Activated CD8-positive, alpha-beta T cell treated with anti-CD3 and anti-CD28 coated beads, Interleukin-2, amount 10 ng/mL, durations not matched to agents 7 days and 5 days (primary cell): ENCODE measurements around the gene IGF1R. TPM values are rescaled to one million over a fixed set of nuclear protein-coding genes. Genes with fewer than 3 reads are reported as not detected.

Source experiments
- ATAC-seq: fragments of 150-1000 bp; cut with Tn5 transposase; one replicate; pipeline ENCODE4 v1.10.0; 2021; ENCODE audit warnings: moderate library complexity
- CTCF ChIA-PET: fragments of 350-600 bp; sonication (Branson Sonifier 250); formaldehyde crosslinking; loops from one replicate; lab custom pipeline; 2021; ENCODE audit warnings: antibody characterized with exemption; lab: Charles Lee
- POLR2A ChIA-PET: fragments of 350-600 bp; sonication (Branson Sonifier 250); formaldehyde crosslinking; loops from one replicate; lab custom pipeline; 2021; ENCODE audit warnings: antibody characterized with exemption; lab: Charles Lee
- DNase-seq: peaks from one replicate; pipeline ENCODE4 v3.0.0-alpha.2; 2020
- H3K27ac Mint-ChIP-seq: one replicate; pipeline ENCODE4 v1.8.0; 2021; ENCODE audit warnings: mild to moderate bottlenecking, mixed read lengths
- H3K27me3 Mint-ChIP-seq: one replicate; pipeline ENCODE4 v1.8.0; 2021; ENCODE audit warnings: low read depth, mixed read lengths
- H3K36me3 Mint-ChIP-seq: one replicate; pipeline ENCODE4 v1.8.0; 2021; ENCODE audit warnings: low read depth, mixed read lengths
- H3K4me1 Mint-ChIP-seq: one replicate; pipeline ENCODE4 v1.8.0; 2021; ENCODE audit warnings: low read depth, mixed read lengths
- H3K4me3 Mint-ChIP-seq: one replicate; pipeline ENCODE4 v1.8.0; 2021; ENCODE audit warnings: mild to moderate bottlenecking, mixed read lengths
- H3K9me3 Mint-ChIP-seq: one replicate; pipeline ENCODE4 v1.8.0; 2022; ENCODE audit warnings: mixed read lengths; ENCODE audit not compliant: insufficient read depth
- total RNA-seq, 2 experiments: library from RNA; stranded (reverse); gene quantifications; one replicate each; pipeline ENCODE4 v1.2.3, GENCODE V29; 2021

The IGF1R gene
- total RNA-seq, 2 experiments from 2014 or later: 9.1 to 10.6 TPM

DNA sequence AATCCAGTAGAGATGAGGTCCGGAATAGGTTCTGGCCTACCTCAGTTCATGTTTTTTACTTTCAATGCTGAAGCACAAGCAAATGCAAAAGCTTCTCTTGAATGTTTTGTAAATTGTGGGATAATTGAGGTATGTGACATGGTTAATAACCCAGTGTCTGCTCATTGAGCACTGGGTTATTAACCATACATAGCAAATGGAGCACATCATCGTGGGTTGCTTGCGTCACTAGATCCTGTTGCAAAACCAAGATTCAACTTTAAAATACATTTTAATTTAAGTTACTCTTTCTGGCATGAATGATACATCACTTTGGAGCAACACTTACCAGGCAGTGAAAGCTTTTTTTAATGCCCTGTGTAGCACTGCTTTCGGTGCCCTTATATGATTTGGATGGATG lies 165.6 kb downstream of the IGF1R start:
- Mint-ChIP-seq H3K36me3 (no peaks in the 10 kb centered on the region), H3K9me3 (no peaks in the 10 kb centered on the region), H3K27ac (no peak overlapping the region), H3K4me1 (no peaks in the 10 kb centered on the region), H3K4me3 (no peak overlapping the region), H3K27me3 (no peaks in the 10 kb centered on the region)
- DNase-seq (no peak), ATAC-seq (no peak)
- CTCF ChIA-PET: no interaction called here
- POLR2A ChIA-PET: no interaction called here

DNA sequence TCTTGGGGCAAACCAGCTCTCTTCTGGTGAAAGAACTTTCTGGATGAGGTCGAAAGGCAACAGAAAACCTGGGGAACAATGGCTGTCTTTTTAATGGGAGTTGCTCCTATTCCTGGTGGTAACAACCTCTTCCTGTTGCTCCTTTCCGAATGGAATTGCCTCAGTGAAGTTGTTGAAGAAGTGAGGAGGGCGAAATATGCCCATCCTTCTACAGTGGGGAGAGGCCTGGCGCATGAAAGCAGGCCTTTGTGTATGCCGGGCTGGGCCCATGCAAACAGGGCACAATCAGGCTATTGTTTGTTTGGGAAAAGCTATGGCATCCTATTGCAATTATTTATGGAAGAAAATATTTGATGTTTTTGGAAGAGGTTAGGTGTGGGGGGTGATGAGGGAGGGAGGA lies 166.9 kb downstream of the IGF1R start:
- H3K4me1 Mint-ChIP-seq: no peaks in the 10 kb centered on the region
- no peaks in the 10 kb centered on the region for H3K27me3 Mint-ChIP-seq
- DNase-seq (no peak), ATAC-seq (no peak)
- no peaks in the 10 kb centered on the region for H3K9me3 Mint-ChIP-seq
- H3K27ac Mint-ChIP-seq: no peak overlapping the region
- no peak overlapping the region for H3K4me3 Mint-ChIP-seq
- no peaks in the 10 kb centered on the region for H3K36me3 Mint-ChIP-seq
- CTCF ChIA-PET: no interaction called here
- POLR2A ChIA-PET: no interaction called here

DNA sequence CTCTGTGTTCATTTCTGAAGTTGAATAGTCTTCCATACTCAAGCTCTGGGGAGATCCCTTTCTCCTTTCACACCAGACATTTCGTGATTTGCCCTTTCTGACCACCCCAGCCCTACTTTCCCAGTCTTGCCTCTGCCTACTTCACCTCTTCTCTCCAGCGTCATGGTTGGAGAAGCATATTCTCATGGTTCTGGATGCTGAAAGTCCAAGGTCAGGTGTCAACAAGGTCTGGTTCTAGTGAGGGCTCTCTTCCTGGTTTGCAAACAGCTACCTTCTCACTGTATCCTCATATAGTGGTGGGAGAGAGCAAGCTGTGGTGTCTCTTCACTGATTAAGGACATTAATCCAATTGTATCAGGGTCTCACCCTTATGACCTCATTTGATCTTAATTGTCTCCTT lies 169.4 kb downstream of the IGF1R start:
- ATAC-seq (no peak), DNase-seq (no peak)
- no peaks in the 10 kb centered on the region for H3K36me3 Mint-ChIP-seq
- POLR2A ChIA-PET: no interaction called here
- CTCF ChIA-PET: no interaction called here
- H3K4me1 Mint-ChIP-seq: no peaks in the 10 kb centered on the region
- no peaks in the 10 kb centered on the region for H3K27me3 Mint-ChIP-seq
- H3K9me3 Mint-ChIP-seq: peaks cover 3% of the 10 kb centered on the region
- no peak overlapping the region for H3K27ac Mint-ChIP-seq
- H3K4me3 Mint-ChIP-seq: no peak overlapping the region

DNA sequence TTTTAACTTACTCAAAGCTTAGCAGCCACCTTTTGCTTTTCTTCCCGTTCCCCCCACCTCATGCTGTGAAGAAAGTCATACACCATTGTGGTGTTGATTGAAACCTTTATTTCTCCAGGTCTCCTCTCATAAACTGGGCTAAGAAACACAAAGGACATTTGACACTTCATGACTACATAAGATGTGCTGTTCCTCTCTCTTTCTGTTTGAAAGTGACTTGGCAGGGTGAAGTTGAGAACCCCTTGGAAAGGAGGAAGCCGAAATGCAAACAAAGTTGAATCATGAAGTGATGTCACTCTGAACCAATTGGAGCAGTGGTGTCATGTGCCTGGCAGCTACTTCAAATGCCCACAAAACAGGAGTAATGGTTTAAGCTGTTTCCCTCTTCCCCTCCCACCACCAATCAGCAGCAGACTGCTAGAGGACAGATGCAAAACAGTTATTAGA lies 174.7 kb downstream of the IGF1R start:
- H3K27me3 Mint-ChIP-seq: no peaks in the 10 kb centered on the region
- H3K36me3 Mint-ChIP-seq: no peaks in the 10 kb centered on the region
- ATAC-seq (no peak), DNase-seq (no peak)
- H3K9me3 Mint-ChIP-seq: peaks cover 17% of the 10 kb centered on the region
- ChIA-PET CTCF (interaction anchor here (0.7 to 1.9 kb wide), 2 partner anchors 43 to 58 kb away, joined by 3 to 4 read pairs; no protein-coding TSS in a partner anchor), POLR2A (no interaction called here)
- H3K4me3 Mint-ChIP-seq: no peak overlapping the region
- H3K27ac Mint-ChIP-seq: no peak overlapping the region
- H3K4me1 Mint-ChIP-seq: peaks cover 5% of the 10 kb centered on the region

DNA sequence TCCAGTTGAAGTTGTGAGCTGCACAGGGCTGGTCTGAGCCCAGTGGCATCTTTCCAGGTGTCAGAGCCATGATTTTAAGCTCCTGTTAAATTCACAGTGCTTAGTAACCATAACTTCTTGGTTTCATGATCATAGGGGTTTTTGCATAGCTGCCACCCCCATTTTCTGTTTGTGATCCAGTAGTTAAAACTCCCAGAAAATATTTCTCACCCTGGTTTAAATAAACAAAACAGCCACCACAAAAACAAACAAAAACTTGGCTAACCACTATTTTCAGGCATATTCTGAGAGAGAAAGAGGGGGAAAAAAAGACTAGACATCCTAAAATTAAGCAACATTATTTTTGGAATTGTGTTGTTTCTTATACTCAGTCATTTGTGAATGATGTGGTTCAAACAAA lies 175.3 kb downstream of the IGF1R start:
- Mint-ChIP-seq H3K4me3 (no peak overlapping the region), H3K4me1 (peaks cover 5% of the 10 kb centered on the region), H3K27ac (no peak overlapping the region), H3K27me3 (no peaks in the 10 kb centered on the region), H3K9me3 (peaks cover 22% of the 10 kb centered on the region), H3K36me3 (peaks cover 3% of the 10 kb centered on the region)
- ChIA-PET POLR2A (no interaction called here), CTCF (interaction anchor here (0.7 to 1.9 kb wide), 2 partner anchors 43 to 58 kb away, joined by 3 to 4 read pairs; no protein-coding TSS in a partner anchor)
- DNase-seq: no peak
- no peak for ATAC-seq

DNA sequence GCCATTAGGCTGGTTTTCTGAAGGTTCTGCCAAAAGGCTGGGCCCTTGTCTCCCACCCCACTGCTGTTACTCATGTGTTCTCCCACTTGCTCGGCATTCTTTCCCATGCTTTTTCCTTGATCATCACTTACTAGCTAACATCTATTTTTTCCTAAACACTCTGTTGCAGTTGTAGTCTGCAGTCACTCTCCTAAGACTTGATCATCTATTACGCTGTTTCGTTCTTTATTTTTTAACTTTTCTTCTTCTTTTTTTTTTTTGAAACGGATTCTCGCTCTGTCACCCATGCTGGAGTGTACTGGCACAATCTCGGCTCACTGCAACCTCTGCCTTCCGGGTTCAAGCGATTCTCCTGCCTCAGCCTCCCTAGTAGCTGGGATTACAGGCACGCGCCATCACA lies 176.3 kb downstream of the IGF1R start:
- CTCF ChIA-PET: no interaction called here
- H3K36me3 Mint-ChIP-seq: peaks cover 3% of the 10 kb centered on the region

DNA sequence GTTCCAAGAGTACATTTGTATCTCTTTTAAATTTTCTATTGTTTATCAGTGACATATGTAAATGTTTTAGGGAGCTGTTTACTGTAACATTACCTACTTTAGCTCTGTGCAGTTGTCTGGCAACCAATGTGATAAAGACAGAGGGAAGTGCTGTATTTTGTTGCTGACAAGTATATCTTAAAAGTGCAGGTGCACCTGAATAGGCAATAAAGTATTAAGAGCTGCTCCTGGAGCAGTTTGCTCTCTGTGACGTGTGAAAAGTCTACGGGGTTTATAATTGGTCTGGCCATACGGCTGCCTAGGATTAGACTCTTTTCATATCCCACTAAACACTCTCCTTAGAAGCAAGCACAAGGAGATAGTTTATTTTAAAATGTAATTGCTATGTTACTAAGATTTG lies 178.3 kb downstream of the IGF1R start:
- Mint-ChIP-seq H3K36me3 (peaks cover 9% of the 10 kb centered on the region), H3K27me3 (no peaks in the 10 kb centered on the region), H3K4me1 (peaks cover 5% of the 10 kb centered on the region), H3K9me3 (peaks cover 43% of the 10 kb centered on the region), H3K4me3 (no peak overlapping the region), H3K27ac (no peak overlapping the region)
- ChIA-PET CTCF (no interaction called here), POLR2A (interaction anchor here (0.7 kb wide), 1 partner anchor 8 kb away, joined by 3 read pairs; no protein-coding TSS in a partner anchor)
- DNase-seq (no peak), ATAC-seq (no peak)

More for the DNA sequence above, 176.3 kb downstream of the IGF1R start:
- Mint-ChIP-seq H3K9me3 (peaks cover 27% of the 10 kb centered on the region), H3K4me3 (no peak overlapping the region), H3K27me3 (no peaks in the 10 kb centered on the region), H3K4me1 (peaks cover 5% of the 10 kb centered on the region), H3K27ac (no peak overlapping the region)
- DNase-seq (no peak), ATAC-seq (no peak)
- POLR2A ChIA-PET: no interaction called here

DNA sequence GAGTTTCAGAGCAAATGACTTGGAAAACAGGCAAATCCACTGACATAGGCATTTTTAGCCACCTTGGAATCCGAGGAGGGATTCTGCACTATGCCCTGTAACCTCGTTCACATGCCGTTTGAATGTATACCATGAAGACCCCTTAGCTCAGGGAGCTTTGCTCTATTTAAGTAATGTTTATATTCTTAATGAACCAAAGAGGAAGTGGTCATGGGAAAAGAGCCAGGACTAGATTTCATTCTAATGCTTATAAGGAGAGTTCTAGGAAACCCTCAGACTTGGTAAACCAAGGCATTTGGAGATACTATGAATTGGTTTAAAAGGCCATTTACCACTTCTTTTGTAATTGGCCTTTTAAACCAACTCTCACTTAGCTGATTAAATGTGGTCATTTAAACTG lies 178.9 kb downstream of the IGF1R start:
- no peak for ATAC-seq
- ChIA-PET CTCF (no interaction called here), POLR2A (no interaction called here)
- H3K36me3 Mint-ChIP-seq: peaks cover 12% of the 10 kb centered on the region
- H3K27ac Mint-ChIP-seq: no peak overlapping the region
- H3K4me3 Mint-ChIP-seq: no peak overlapping the region
- H3K27me3 Mint-ChIP-seq: no peaks in the 10 kb centered on the region
- H3K4me1 Mint-ChIP-seq: peaks cover 5% of the 10 kb centered on the region
- H3K9me3 Mint-ChIP-seq: peaks cover 49% of the 10 kb centered on the region
- no peak for DNase-seq

DNA sequence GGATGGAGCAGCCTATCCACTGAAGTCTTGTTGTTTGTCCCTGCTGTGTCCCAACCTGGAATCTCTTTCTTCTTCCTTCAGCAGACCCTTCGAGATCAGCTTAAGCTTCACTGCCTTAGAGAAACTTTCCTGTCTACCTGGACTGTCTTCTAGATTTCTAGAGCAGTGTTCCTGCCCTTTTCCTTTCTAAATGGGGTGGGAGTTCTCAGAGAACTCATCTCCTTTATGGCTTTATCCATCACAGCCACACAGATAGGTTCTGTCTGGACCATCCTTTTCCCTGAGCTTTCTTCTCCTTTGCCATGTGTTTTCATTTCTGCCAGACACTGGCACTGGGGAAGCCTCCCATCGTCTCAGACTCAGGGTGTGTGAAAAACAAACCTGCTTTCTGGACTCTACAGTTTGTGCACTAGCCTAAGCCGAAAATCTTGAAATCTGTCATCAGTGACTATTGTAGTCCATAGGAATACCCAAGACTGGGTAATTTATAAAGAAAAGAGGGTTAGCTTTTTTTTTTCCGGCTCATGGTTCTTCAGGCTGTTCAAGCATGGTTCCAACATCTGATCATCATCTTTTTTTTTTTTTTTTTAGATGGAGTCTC lies 181.8 kb downstream of the IGF1R start:
- Mint-ChIP-seq H3K4me1 (no peaks in the 10 kb centered on the region), H3K9me3 (peaks cover 45% of the 10 kb centered on the region), H3K27ac (no peak overlapping the region), H3K4me3 (no peak overlapping the region), H3K27me3 (no peaks in the 10 kb centered on the region), H3K36me3 (peaks cover 14% of the 10 kb centered on the region)
- POLR2A ChIA-PET: no interaction called here
- CTCF ChIA-PET: no interaction called here
- no peak for ATAC-seq
- DNase-seq: no peak

DNA sequence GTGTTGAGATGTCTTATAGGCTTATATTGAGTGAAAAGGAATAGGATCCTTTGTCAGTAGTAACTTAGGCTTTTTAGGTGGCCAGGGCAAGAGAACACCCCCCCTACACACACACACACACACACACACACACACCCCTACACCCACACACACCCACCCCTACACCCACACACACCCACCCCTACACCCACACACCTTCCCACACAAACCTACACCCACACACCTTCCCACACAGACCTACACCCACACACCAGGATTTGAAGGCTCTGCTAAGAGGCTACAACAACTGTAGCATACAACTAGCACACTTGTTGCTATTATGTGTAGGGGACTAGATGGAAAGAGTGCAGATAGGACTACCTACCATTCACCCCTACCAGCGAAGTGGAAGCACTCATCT lies 186.6 kb downstream of the IGF1R start:
- Mint-ChIP-seq H3K9me3 (peaks cover 20% of the 10 kb centered on the region), H3K4me1 (no peaks in the 10 kb centered on the region), H3K36me3 (peaks cover 14% of the 10 kb centered on the region), H3K27ac (no peak overlapping the region), H3K4me3 (no peak overlapping the region), H3K27me3 (no peaks in the 10 kb centered on the region)
- ChIA-PET CTCF (no interaction called here), POLR2A (no interaction called here)
- no peak for DNase-seq
- ATAC-seq: no peak

DNA sequence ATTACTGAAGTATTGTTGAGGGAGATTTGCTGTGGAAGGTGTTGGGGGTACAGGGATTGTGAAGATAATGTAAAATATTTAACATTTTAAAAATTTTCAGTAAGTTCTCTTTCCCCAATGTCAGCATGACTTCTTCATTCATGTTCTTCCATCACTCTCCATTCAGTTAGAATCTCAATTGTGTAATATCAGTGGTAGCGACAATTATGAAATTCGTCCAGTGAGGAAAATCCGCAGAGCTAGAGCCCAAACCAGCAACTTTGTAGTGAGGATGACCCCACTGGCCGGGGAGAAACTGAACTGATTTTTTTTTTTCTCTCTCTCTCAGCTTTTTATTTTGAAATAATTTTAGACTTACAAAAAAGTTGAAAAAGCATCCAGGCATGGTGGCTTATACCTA lies 187.5 kb downstream of the IGF1R start:
- ChIA-PET CTCF (interaction anchor here (0.6 kb wide), 1 partner anchor 265 kb away, joined by 3 read pairs; no protein-coding TSS in a partner anchor), POLR2A (no interaction called here)
- no peaks in the 10 kb centered on the region for H3K27me3 Mint-ChIP-seq
- H3K9me3 Mint-ChIP-seq: peaks cover 15% of the 10 kb centered on the region
- ATAC-seq (no peak), DNase-seq (no peak)
- H3K4me1 Mint-ChIP-seq: no peaks in the 10 kb centered on the region
- no peak overlapping the region for H3K27ac Mint-ChIP-seq
- H3K4me3 Mint-ChIP-seq: no peak overlapping the region
- peaks cover 14% of the 10 kb centered on the region for H3K36me3 Mint-ChIP-seq

DNA sequence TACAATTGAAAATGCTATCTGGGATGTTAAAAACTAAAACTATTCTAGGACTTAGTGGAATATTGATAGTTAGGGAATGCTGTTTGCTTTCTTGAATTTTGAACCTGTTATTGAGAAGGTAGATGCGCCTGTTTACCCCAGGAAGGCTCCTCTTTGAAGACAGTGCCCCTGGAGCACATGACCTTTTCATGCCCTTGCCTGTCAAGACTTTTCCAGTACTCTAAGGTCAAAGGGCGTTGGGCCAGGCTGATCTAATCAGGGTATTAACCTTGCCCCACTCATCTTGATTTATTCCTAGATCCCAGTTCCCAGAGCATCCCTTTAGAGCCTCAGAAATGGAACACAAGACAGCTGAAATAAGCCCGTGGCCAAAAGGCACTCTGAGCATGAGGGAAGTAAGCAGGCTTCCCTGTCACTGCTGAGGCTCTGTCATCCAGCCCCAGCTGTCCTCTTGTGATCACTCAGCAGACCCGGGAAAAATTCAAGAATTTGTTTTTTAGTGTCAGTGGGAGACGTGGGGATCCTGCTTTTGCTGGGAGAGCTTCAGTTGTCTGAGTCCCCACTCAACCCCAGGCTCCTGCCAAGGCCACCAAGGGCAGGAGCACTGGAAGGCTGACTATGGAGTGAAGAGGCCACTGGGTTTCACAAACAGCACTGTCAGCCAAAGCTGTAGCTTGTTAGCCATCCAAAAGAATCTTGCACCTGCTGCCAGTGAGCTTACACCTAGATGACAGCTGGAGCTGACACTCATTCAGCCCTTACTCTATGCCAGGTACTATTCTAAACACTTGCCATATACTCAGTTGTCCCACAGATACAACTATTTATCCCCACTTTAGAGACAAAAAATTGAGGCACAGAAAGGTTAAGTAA lies 190.3 kb downstream of the IGF1R start:
- no peak overlapping the region for H3K27ac Mint-ChIP-seq
- CTCF ChIA-PET: interaction anchor here (1.9 kb wide), 1 partner anchor 12 kb away, joined by 7 read pairs; no protein-coding TSS in a partner anchor
- no peaks in the 10 kb centered on the region for H3K4me1 Mint-ChIP-seq
- no peak overlapping the region for H3K4me3 Mint-ChIP-seq
- no peaks in the 10 kb centered on the region for H3K9me3 Mint-ChIP-seq
- ATAC-seq: no peak
- POLR2A ChIA-PET: no interaction called here
- DNase-seq: no peak
- H3K36me3 Mint-ChIP-seq: peaks cover 4% of the 10 kb centered on the region
- H3K27me3 Mint-ChIP-seq: no peaks in the 10 kb centered on the region
